ENCODE measurements around the gene STX4.

The STX4 gene

GRCh38 chr16:31086629-31086906 is 53.2 kb downstream of the STX4 start:
- TF ChIP-seq SIN3A (IDR thresholded peaks at IDR 0.05; ENCODE audit: borderline replicate concordance, insufficient read depth, low read length) (no peak), POLR2AphosphoS5 (IDR thresholded peaks at IDR 0.05; ENCODE audit: low read depth, low read length) (no peak), FOXP2 (optimal IDR thresholded peaks at IDR 0.05; ENCODE audit: borderline replicate concordance, extremely low read depth, extremely low read length, insufficient read depth) (no peak)

- TF ChIP-seq SIN3A (IDR thresholded peaks at IDR 0.05; ENCODE audit: borderline replicate concordance, insufficient read depth, low read length) (no peak), FOXP2 (optimal IDR thresholded peaks at IDR 0.05; ENCODE audit: borderline replicate concordance, extremely low read depth, extremely low read length, insufficient read depth) (no peak), TAF1 (IDR thresholded peaks at IDR 0.05; ENCODE audit: borderline replicate concordance, insufficient read depth, low read length) (no peak), REST (IDR thresholded peaks at IDR 0.05; ENCODE audit: insufficient read depth in 1 of 2, low read depth in 2 of 2, low read length in 2 of 2) (no peak), POLR2AphosphoS5 (IDR thresholded peaks at IDR 0.05; ENCODE audit: low read depth, low read length) (no peak)
Measured at GRCh38 chr16:31087481-31087880, 54.1 kb downstream of the STX4 start.

GRCh38 chr16:31087971-31088370 is 54.6 kb downstream of the STX4 start:
- TF ChIP-seq POLR2AphosphoS5 (IDR thresholded peaks at IDR 0.05; ENCODE audit: low read depth, low read length) (no peak), SIN3A (IDR thresholded peaks at IDR 0.05; ENCODE audit: borderline replicate concordance, insufficient read depth, low read length) (no peak), REST (IDR thresholded peaks at IDR 0.05; ENCODE audit: insufficient read depth in 1 of 2, low read depth in 2 of 2, low read length in 2 of 2) (no peak), TAF1 (IDR thresholded peaks at IDR 0.05; ENCODE audit: borderline replicate concordance, insufficient read depth, low read length) (no peak), FOXP2 (optimal IDR thresholded peaks at IDR 0.05; ENCODE audit: borderline replicate concordance, extremely low read depth, extremely low read length, insufficient read depth) (no peak)

- TF ChIP-seq POLR2AphosphoS5 (IDR thresholded peaks at IDR 0.05; ENCODE audit: low read depth, low read length) (no peak), SIN3A (IDR thresholded peaks at IDR 0.05; ENCODE audit: borderline replicate concordance, insufficient read depth, low read length) (no peak), FOXP2 (optimal IDR thresholded peaks at IDR 0.05; ENCODE audit: borderline replicate concordance, extremely low read depth, extremely low read length, insufficient read depth) (no peak), TAF1 (IDR thresholded peaks at IDR 0.05; ENCODE audit: borderline replicate concordance, insufficient read depth, low read length) (no peak), REST (IDR thresholded peaks at IDR 0.05; ENCODE audit: insufficient read depth in 1 of 2, low read depth in 2 of 2, low read length in 2 of 2) (no peak)
Measured at GRCh38 chr16:31088459-31089183, 55.3 kb downstream of the STX4 start, which contains the start of gene PRSS53. TSS of gene PRSS53 (minus strand) at chr16:31088943. CDS start at chr16:31088809, 134 bp downstream.

- TF ChIP-seq FOXP2 (optimal IDR thresholded peaks at IDR 0.05; ENCODE audit: borderline replicate concordance, extremely low read depth, extremely low read length, insufficient read depth), result no peak
- TF ChIP-seq REST (IDR thresholded peaks at IDR 0.05; ENCODE audit: insufficient read depth in 1 of 2, low read depth in 2 of 2, low read length in 2 of 2), result no peak
- TF ChIP-seq POLR2AphosphoS5 (IDR thresholded peaks at IDR 0.05; ENCODE audit: low read depth, low read length), result no peak
- no peak for TF ChIP-seq TAF1 (IDR thresholded peaks at IDR 0.05; ENCODE audit: borderline replicate concordance, insufficient read depth, low read length)
- no peak for TF ChIP-seq SIN3A (IDR thresholded peaks at IDR 0.05; ENCODE audit: borderline replicate concordance, insufficient read depth, low read length)
Measured at GRCh38 chr16:31089199-31089598, 55.8 kb downstream of the STX4 start.
